ENCODE measurements around the gene PARVA.

GRCh38 chr11:12363373-12363772, 14.0 kb upstream of the PARVA start:
- TF ChIP-seq CTCF (IDR thresholded peaks at IDR 0.05) = no peak
- TF ChIP-seq POLR2A (IDR thresholded peaks at IDR 0.05) = no peak

Data from stomach (tissue), 4 donors.